ENCODE results near the gene DLX3.

The DLX3 gene

GRCh38 chr17:49951362-49952082, 43.5 kb downstream of the DLX3 start:
- ATAC-seq (ENCODE audit: low read depth) (no peak), DNase-seq (ENCODE audit: low spot score) (no peak)
- Histone ChIP-seq H3K4me1 (ENCODE audit: insufficient read depth, poor library complexity, severe bottlenecking) (peaks cover 2% of the 10 kb centered on the region), H3K27me3 (ENCODE audit: insufficient read depth, poor library complexity, severe bottlenecking) (peaks cover 8% of the 10 kb centered on the region), H3K4me3 (ENCODE audit: severe bottlenecking) (no peak overlapping the region), H3K9me3 (ENCODE audit: severe bottlenecking) (no peaks in the 10 kb centered on the region), H3K36me3 (ENCODE audit: low read depth) (no peaks in the 10 kb centered on the region), H3K27ac (ENCODE audit: poor library complexity, severe bottlenecking) (no peak overlapping the region)
- TF ChIP-seq CTCF (IDR thresholded peaks at IDR 0.05; ENCODE audit: poor library complexity, severe bottlenecking), result no peak

DNA sequence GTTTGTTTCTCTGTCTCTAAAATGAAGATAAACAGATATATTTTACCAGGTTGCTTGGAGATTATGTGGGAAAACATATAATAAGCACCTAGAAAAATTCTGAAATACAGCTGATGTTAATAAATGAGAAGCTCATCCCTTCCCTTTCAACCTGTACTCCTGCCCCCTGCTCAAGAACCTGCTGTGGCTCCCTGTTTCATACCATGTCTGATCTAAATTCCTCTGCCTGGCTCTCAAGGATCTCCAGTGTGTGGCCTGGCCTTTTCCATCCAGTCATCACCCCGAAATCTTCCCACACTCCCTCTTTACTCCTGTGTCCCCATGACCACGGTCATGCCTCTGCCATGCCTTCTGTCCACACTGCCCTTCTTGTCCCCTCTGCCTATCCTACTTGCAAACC, 45.4 kb downstream of the DLX3 start:
- H3K27ac ChIP-seq (ENCODE audit: poor library complexity, severe bottlenecking), result no peak overlapping the region
- no peaks in the 10 kb centered on the region for H3K9me3 ChIP-seq (ENCODE audit: severe bottlenecking)
- peaks cover 8% of the 10 kb centered on the region for H3K27me3 ChIP-seq (ENCODE audit: insufficient read depth, poor library complexity, severe bottlenecking)
- TF ChIP-seq CTCF (IDR thresholded peaks at IDR 0.05; ENCODE audit: poor library complexity, severe bottlenecking), result no peak
- DNase-seq (ENCODE audit: low spot score), result no peak
- ATAC-seq (ENCODE audit: low read depth), result no peak
- peaks cover 2% of the 10 kb centered on the region for H3K4me1 ChIP-seq (ENCODE audit: insufficient read depth, poor library complexity, severe bottlenecking)
- no peaks in the 10 kb centered on the region for H3K36me3 ChIP-seq (ENCODE audit: low read depth)
- no peak overlapping the region for H3K4me3 ChIP-seq (ENCODE audit: severe bottlenecking)

GRCh38 chr17:49946964-49947584, 48.0 kb downstream of the DLX3 start:
- no peaks in the 10 kb centered on the region for H3K9me3 ChIP-seq (ENCODE audit: severe bottlenecking)
- H3K36me3 ChIP-seq (ENCODE audit: low read depth), result no peaks in the 10 kb centered on the region
- DNase-seq (ENCODE audit: low spot score) (no peak), ATAC-seq (ENCODE audit: low read depth) (no peak)
- TF ChIP-seq CTCF (IDR thresholded peaks at IDR 0.05; ENCODE audit: poor library complexity, severe bottlenecking), result no peak
- H3K27ac ChIP-seq (ENCODE audit: poor library complexity, severe bottlenecking), result no peak overlapping the region
- no peaks in the 10 kb centered on the region for H3K4me1 ChIP-seq (ENCODE audit: insufficient read depth, poor library complexity, severe bottlenecking)
- peaks cover 6% of the 10 kb centered on the region for H3K27me3 ChIP-seq (ENCODE audit: insufficient read depth, poor library complexity, severe bottlenecking)
- H3K4me3 ChIP-seq (ENCODE audit: severe bottlenecking), result no peak overlapping the region

DNA sequence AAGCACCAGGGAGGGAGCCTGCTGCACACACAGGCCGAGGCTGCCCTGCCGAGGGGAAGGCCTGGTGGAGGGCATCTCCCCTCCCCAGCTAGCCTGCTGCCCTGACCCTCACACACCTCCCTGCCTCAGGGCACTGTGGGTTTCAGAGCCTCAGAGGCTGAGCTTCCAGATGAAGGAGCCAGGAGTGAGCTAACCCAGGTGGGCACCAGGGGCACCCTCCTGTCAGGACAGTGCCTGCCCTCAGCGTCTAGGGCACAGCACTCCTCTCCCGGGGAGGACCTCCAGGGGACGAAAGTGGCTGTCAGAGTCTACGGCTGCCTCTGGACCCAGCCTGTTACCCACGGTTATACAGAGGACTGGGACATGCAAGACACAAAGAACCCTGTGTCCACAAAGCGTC, 48.8 kb downstream of the DLX3 start:
- ATAC-seq (ENCODE audit: low read depth), result no peak
- DNase-seq (ENCODE audit: low spot score), result no peak
- TF ChIP-seq CTCF (IDR thresholded peaks at IDR 0.05; ENCODE audit: poor library complexity, severe bottlenecking), result no peak

More for the DNA sequence above, 48.8 kb downstream of the DLX3 start:
- Histone ChIP-seq H3K27ac (ENCODE audit: poor library complexity, severe bottlenecking) (no peak overlapping the region), H3K9me3 (ENCODE audit: severe bottlenecking) (no peaks in the 10 kb centered on the region), H3K4me1 (ENCODE audit: insufficient read depth, poor library complexity, severe bottlenecking) (no peaks in the 10 kb centered on the region), H3K27me3 (ENCODE audit: insufficient read depth, poor library complexity, severe bottlenecking) (peaks cover 3% of the 10 kb centered on the region), H3K36me3 (ENCODE audit: low read depth) (no peaks in the 10 kb centered on the region), H3K4me3 (ENCODE audit: severe bottlenecking) (no peak overlapping the region)

Data from RWPE2 (cell line).